Activated naive CD4-positive, alpha-beta T cell treated with anti-CD3 and anti-CD28 coated beads for 36 hours (primary cell): ENCODE data around the gene NDUFS8. TPM values are rescaled to one million over a fixed set of nuclear protein-coding genes. Genes with fewer than 3 reads are reported as not detected.

Experiments used
- CTCF ChIA-PET: fragments of 350-600 bp; sonication (Branson Sonifier 250); formaldehyde crosslinking; loops from one replicate; lab custom pipeline; 2021; ENCODE audit warnings: antibody characterized with exemption; lab: Charles Lee
- DNase-seq: peaks from one replicate; pipeline ENCODE4 v3.0.0-alpha.2; 2020
- H3K27ac Mint-ChIP-seq: one replicate; pipeline ENCODE4 v1.8.0; 2021; ENCODE audit warnings: mild to moderate bottlenecking, mixed read lengths
- H3K27me3 Mint-ChIP-seq: one replicate; pipeline ENCODE4 v1.8.0; 2021; ENCODE audit warnings: low read depth, mixed read lengths
- H3K36me3 Mint-ChIP-seq: one replicate; pipeline ENCODE4 v1.8.0; 2021; ENCODE audit warnings: low read depth, mixed read lengths
- H3K4me1 Mint-ChIP-seq: one replicate; pipeline ENCODE4 v1.8.0; 2021; ENCODE audit warnings: low read depth, mixed read lengths
- H3K4me3 Mint-ChIP-seq: one replicate; pipeline ENCODE4 v1.8.0; 2021; ENCODE audit warnings: mild to moderate bottlenecking, moderate library complexity, mixed read lengths
- H3K9me3 Mint-ChIP-seq: one replicate; pipeline ENCODE4 v1.8.0; 2021; ENCODE audit warnings: mixed read lengths
- intact Hi-C: fragments of 100-400 bp; cut with micrococcal nuclease; formaldehyde crosslinking; loops from one replicate; pipeline ENCODE4 v1.15.1; 2023
- total RNA-seq, 2 experiments: library from RNA; stranded (reverse); gene quantifications; one replicate each; pipeline ENCODE4 v1.2.3, GENCODE V29; 2021

NDUFS8 gene
- total RNA-seq, 2 experiments from 2014 or later, result 142 to 162 TPM

DNA sequence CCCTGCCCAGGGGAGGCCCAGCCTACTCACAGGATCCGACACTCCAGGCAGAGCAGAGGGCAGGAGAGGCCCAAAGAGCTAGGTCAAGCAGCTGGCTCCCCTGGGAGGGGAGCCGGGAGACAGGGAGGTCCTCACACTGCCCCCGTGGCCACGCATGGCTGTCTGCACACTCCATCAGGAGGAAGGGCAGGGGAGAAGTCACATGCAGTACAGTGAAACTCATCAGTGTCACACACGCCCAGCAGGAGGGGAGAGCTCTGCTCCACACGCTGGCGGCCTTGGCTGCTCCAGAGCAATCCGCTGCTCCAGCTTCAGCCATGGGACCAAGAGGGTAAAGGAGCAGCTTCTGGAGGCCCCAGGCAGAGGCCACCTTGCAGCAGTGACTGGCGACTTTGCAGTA is 22.6 kb downstream of the NDUFS8 start:
- H3K4me1 Mint-ChIP-seq, result no peaks in the 10 kb centered on the region
- H3K36me3 Mint-ChIP-seq, result peaks cover 2% of the 10 kb centered on the region
- no peak overlapping the region for H3K4me3 Mint-ChIP-seq
- no peak for DNase-seq
- no peaks in the 10 kb centered on the region for H3K9me3 Mint-ChIP-seq
- H3K27me3 Mint-ChIP-seq, result no peaks in the 10 kb centered on the region
- H3K27ac Mint-ChIP-seq, result no peak overlapping the region
- CTCF ChIA-PET, result no interaction called here
- intact Hi-C loops, result no loop called here

- no peaks in the 10 kb centered on the region for H3K9me3 Mint-ChIP-seq
- intact Hi-C loops, result no loop called here
- no peak for DNase-seq
- no peak overlapping the region for H3K4me3 Mint-ChIP-seq
- CTCF ChIA-PET, result no interaction called here
- no peaks in the 10 kb centered on the region for H3K4me1 Mint-ChIP-seq
- H3K27me3 Mint-ChIP-seq, result no peaks in the 10 kb centered on the region
- H3K36me3 Mint-ChIP-seq, result peaks cover 2% of the 10 kb centered on the region
- H3K27ac Mint-ChIP-seq, result no peak overlapping the region
These were observed 23.7 kb downstream of the NDUFS8 start for GRCh38 chr11:68053981-68054812.

GRCh38 chr11:68056317-68057285 is 26.1 kb downstream of the NDUFS8 start:
- no peak for DNase-seq
- CTCF ChIA-PET, result interaction anchor here (0.6 to 0.8 kb wide), 2 partner anchors 9 to 29 kb away, joined by 3 read pairs; no protein-coding TSS in a partner anchor
- no peaks in the 10 kb centered on the region for H3K27me3 Mint-ChIP-seq

GRCh38 chr11:68057807-68058206 is 27.3 kb downstream of the NDUFS8 start:
- Mint-ChIP-seq H3K27ac (no peak overlapping the region), H3K36me3 (peaks cover 6% of the 10 kb centered on the region), H3K27me3 (no peaks in the 10 kb centered on the region), H3K4me3 (no peak overlapping the region), H3K4me1 (no peaks in the 10 kb centered on the region), H3K9me3 (no peaks in the 10 kb centered on the region)
- no peak for DNase-seq
- intact Hi-C loops, result no loop called here
- CTCF ChIA-PET, result no interaction called here

More at GRCh38 chr11:68056317-68057285, 26.1 kb downstream of the NDUFS8 start:
- no peaks in the 10 kb centered on the region for H3K4me1 Mint-ChIP-seq
- no peak overlapping the region for H3K27ac Mint-ChIP-seq
- H3K36me3 Mint-ChIP-seq, result peaks cover 3% of the 10 kb centered on the region
- H3K4me3 Mint-ChIP-seq, result no peak overlapping the region
- no peaks in the 10 kb centered on the region for H3K9me3 Mint-ChIP-seq
- intact Hi-C loops, result no loop called here

- no peak for DNase-seq
- Mint-ChIP-seq H3K36me3 (peaks cover 12% of the 10 kb centered on the region), H3K4me3 (no peak overlapping the region), H3K4me1 (no peaks in the 10 kb centered on the region), H3K27ac (no peak overlapping the region), H3K9me3 (no peaks in the 10 kb centered on the region), H3K27me3 (no peaks in the 10 kb centered on the region)
- intact Hi-C loops, result no loop called here
- CTCF ChIA-PET, result interaction anchor here (0.6 to 1.1 kb wide), 2 partner anchors 17 to 147 kb away, joined by 3 to 4 read pairs; no protein-coding TSS in a partner anchor
These were observed 31.0 kb downstream of the NDUFS8 start for GRCh38 chr11:68061508-68061907.

- H3K4me1 Mint-ChIP-seq, result no peaks in the 10 kb centered on the region
- intact Hi-C loops, result no loop called here
- no peaks in the 10 kb centered on the region for H3K27me3 Mint-ChIP-seq
- DNase-seq, result no peak
- CTCF ChIA-PET, result no interaction called here
- H3K27ac Mint-ChIP-seq, result no peak overlapping the region
- H3K4me3 Mint-ChIP-seq, result no peak overlapping the region
- H3K9me3 Mint-ChIP-seq, result no peaks in the 10 kb centered on the region
- H3K36me3 Mint-ChIP-seq, result peaks cover 19% of the 10 kb centered on the region
These were observed 34.4 kb downstream of the NDUFS8 start for GRCh38 chr11:68064926-68065325.

- Mint-ChIP-seq H3K27me3 (no peaks in the 10 kb centered on the region), H3K4me3 (no peak overlapping the region), H3K4me1 (no peaks in the 10 kb centered on the region), H3K9me3 (no peaks in the 10 kb centered on the region), H3K27ac (no peak overlapping the region), H3K36me3 (peaks cover 20% of the 10 kb centered on the region)
- intact Hi-C loops, result no loop called here
- CTCF ChIA-PET, result interaction anchor here (1.0 kb wide), 1 partner anchor 9 kb away, joined by 3 read pairs; no protein-coding TSS in a partner anchor
- no peak for DNase-seq
These were observed 35.4 kb downstream of the NDUFS8 start for GRCh38 chr11:68065841-68066240.

DNA sequence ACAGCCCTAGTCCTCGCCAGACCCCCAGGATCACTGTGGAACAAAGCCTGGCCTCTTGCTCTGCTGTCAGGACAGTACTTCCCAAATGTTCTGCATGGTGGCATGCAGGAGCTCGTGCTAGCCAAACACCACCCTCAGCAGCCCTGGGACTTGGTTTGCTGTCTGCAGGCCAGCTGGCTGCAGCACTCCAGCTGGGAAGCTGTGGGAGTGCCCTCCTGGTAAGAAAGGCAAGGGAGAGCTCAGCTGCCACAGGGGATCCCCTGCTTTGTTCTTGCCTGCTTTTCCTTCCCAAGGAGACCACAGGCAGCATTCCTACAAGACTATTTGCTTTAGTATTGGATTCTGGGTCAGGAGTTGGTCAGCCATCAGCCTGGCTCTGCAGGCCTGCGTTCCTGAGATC is 36.3 kb downstream of the NDUFS8 start:
- Mint-ChIP-seq H3K36me3 (peaks cover 19% of the 10 kb centered on the region), H3K27ac (no peak overlapping the region), H3K4me3 (no peak overlapping the region), H3K4me1 (no peaks in the 10 kb centered on the region), H3K27me3 (no peaks in the 10 kb centered on the region), H3K9me3 (no peaks in the 10 kb centered on the region)
- CTCF ChIA-PET, result no interaction called here
- intact Hi-C loops, result no loop called here
- DNase-seq, result no peak

DNA sequence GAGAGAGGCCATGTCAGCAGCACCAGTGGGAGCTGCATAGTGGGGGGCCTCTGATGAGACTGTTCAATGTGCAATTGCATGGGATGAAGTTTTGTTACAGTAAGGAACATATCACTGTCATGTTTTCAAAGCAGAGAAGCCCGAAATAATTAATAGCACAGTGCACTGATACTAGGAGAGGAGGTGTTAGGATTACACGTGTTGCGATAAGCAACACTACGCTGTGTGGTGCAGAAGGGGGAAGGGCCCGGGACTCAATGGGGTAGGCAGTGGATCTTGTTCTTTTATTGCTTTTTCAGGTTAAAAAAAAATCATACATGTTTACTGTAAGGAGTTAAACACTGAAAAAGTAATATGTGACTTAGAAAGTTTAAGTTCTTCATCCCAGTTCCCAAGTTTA is 37.5 kb downstream of the NDUFS8 start:
- Mint-ChIP-seq H3K9me3 (no peaks in the 10 kb centered on the region), H3K27me3 (no peaks in the 10 kb centered on the region), H3K4me3 (no peak overlapping the region), H3K4me1 (no peaks in the 10 kb centered on the region), H3K36me3 (peaks cover 16% of the 10 kb centered on the region), H3K27ac (no peak overlapping the region)
- CTCF ChIA-PET, result no interaction called here
- intact Hi-C loops, result no loop called here
- DNase-seq, result no peak

DNA sequence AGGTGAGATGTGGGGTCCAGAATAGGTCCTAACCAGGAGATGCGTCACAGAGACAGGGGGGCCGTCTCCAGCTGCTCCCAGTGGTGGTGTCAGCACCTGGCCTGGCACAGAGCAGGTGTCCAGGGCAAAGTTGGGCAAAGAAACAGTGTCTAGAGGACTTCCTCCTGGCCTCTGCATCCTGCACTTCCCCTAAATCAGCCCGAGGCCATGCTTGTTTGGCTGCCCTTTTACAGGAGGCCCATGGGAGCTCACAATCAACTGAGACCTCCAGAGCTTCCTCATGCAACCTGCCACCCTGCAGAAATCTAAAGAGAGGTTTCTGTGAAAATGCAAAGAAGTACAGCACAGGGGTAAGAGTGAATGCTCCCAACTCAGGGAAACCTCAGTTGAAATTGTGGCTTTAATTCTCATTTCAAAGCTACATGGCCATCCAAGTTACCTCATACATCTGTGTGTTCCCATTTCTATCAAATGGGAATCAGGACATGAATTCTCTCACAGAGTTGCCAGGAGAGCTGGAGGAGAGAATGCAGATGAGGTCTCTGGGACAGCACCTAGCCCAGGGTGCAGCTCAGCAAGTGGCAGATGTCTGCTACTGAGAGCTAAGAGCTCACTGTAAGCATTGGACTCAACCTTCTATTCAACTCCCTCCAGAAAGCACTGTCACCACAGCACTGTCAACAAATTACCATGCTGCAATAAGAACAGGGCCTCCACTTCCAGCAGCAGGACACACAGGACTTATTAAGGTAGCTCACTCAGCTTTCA is 41.0 kb downstream of the NDUFS8 start:
- CTCF ChIA-PET, result interaction anchor here (0.6 kb wide), 1 partner anchor 138 kb away, joined by 4 read pairs; no protein-coding TSS in a partner anchor
- DNase-seq, result no peak
- intact Hi-C loops, result no loop called here
- Mint-ChIP-seq H3K4me1 (no peaks in the 10 kb centered on the region), H3K9me3 (no peaks in the 10 kb centered on the region), H3K4me3 (no peak overlapping the region), H3K27ac (no peak overlapping the region), H3K27me3 (no peaks in the 10 kb centered on the region), H3K36me3 (peaks cover 10% of the 10 kb centered on the region)

- Mint-ChIP-seq H3K27ac (no peak overlapping the region), H3K9me3 (no peaks in the 10 kb centered on the region), H3K4me3 (no peak overlapping the region), H3K4me1 (no peaks in the 10 kb centered on the region), H3K27me3 (no peaks in the 10 kb centered on the region), H3K36me3 (peaks cover 5% of the 10 kb centered on the region)
- CTCF ChIA-PET, result no interaction called here
- intact Hi-C loops, result no loop called here
- DNase-seq, result no peak
These were observed 44.3 kb downstream of the NDUFS8 start for GRCh38 chr11:68074584-68075352.
